COR-L47 (cell line): ENCODE data around the gene APOE.
A peak's percentile ranks its signal among the peaks of the same experiment; 100 is the strongest.
"Not testable (repeated sequence)": the region's sequence is repeated elsewhere in the genome, so short reads cannot be mapped to it uniquely, and the experiment has no call there.

Source experiments
- DNase-seq: peaks from one replicate; lab custom pipeline; 2025; lab: John Stamatoyannopoulos, UW

Gene APOE

DNA sequence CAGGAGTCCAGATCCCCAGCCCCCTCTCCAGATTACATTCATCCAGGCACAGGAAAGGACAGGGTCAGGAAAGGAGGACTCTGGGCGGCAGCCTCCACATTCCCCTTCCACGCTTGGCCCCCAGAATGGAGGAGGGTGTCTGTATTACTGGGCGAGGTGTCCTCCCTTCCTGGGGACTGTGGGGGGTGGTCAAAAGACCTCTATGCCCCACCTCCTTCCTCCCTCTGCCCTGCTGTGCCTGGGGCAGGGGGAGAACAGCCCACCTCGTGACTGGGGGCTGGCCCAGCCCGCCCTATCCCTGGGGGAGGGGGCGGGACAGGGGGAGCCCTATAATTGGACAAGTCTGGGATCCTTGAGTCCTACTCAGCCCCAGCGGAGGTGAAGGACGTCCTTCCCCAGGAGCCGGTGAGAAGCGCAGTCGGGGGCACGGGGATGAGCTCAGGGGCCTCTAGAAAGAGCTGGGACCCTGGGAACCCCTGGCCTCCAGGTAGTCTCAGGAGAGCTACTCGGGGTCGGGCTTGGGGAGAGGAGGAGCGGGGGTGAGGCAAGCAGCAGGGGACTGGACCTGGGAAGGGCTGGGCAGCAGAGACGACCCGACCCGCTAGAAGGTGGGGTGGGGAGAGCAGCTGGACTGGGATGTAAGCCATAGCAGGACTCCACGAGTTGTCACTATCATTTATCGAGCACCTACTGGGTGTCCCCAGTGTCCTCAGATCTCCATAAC lies at the start of gene APOE:
Gene APOE (plus strand): TSS at position 360 of the 724 bp plus-strand sequence. CDS start 829 bp downstream, outside the sequence.
- DNase-seq = no peak

DNA sequence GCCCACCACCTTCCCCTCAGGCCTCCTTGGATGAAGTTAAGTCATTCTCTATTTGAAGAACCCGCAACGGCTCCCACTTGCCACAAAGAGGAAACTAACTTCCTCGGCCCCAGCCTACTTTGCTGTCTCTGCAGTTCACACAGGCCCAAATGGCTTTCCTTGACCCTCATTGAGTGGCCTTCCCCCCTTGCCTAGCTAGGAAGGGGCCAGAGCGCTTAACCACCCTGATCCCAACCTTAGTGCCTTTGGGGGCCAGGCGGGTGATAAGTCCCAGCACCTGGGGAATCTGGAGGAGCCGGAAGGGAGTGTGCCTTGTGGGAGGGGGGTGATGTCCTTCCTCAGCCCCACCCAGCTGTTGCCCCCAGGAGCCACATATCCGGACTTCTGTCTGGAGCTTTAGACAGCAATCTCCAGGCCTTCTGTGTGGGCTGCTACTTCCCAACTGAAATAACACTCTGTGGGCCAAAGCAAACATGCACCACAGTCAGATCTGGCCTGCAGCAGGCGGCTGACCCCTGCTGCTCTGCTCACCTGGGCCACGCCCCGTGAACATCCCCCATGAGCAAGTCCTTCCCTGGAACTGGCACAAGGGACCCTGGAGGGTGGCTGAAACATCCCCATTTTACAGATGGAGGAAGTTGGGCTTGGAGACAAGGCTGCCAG lies 49.0 kb upstream of the APOE start:
- DNase-seq = peak; percentile 26

- no peak for DNase-seq
These were observed 47.8 kb upstream of the APOE start for GRCh38 chr19:44857837-44858236.

DNA sequence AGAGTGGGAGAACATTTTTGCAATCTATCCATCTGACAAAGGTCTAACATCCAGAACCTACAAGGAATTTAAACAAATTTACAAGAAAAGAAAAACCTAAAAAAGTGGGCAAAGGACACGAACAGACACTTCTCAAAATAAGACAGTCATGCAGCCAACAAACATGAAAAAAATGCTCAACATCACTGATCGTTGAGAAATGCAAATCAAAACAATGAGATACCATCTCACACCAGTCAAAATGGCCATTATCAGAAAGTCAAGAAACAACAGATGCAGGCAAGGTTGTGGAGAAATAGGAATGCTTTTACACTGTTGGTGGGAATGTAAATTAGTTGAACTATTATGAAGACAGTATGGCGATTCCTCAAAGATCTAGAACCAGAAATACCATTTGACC lies 44.0 kb upstream of the APOE start:
- not testable (repeated sequence) for DNase-seq

DNA sequence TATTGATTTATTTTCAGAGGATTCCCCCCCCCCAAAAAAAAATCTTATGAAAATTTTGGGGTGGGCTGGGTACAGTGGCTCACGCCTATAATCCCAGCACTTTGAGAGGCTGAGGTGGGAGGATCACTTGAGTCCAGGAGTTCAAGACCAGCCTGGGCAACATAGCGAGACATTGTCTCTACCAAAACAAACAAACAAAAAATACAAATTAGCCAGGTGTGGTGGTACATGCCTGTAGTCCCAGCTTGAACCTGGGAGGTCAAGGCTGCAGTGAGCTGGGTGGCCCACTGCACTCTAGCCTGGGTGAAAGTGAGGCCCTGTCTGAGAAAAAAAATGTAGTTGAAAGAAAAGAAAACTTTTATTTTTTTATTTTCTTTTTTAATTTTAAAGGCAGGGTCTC lies 41.6 kb upstream of the APOE start:
- no peak for DNase-seq

DNA sequence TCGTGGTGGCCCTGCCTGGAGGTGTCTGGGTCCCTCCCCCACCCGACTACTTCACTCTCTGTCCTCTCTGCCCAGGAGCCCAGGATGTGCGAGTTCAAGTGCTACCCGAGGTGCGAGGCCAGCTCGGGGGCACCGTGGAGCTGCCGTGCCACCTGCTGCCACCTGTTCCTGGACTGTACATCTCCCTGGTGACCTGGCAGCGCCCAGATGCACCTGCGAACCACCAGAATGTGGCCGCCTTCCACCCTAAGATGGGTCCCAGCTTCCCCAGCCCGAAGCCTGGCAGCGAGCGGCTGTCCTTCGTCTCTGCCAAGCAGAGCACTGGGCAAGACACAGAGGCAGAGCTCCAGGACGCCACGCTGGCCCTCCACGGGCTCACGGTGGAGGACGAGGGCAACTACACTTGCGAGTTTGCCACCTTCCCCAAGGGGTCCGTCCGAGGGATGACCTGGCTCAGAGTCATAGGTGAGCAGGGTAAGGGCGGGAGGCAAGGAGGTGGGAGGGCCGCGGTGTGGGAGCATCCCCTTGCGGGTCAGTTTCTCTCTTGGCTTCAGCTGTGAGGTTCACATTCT lies 40.3 kb upstream of the APOE start:
- DNase-seq = no peak

GRCh38 chr19:44866664-44867063 lies 38.9 kb upstream of the APOE start:
- no peak for DNase-seq

DNA sequence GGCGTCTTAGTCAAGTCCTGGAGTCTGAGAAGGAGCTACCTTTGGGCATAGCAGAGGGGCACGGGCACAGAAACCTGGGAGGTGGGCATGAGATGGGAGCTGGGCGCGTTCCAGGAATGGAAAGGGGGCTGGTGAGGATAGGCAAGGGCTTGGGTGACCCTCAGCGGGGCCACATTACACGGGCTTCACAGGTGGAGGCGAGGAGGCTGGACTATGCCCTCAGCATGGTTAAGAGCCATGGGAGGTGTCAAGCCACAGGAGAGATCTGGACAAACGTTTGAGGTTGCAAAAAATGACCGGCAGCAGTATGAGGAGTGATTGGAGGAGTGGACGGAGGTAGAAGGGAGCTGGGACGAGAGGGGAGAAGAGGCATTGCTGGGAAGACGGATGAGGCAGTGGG lies 38.0 kb upstream of the APOE start:
- no peak for DNase-seq

DNA sequence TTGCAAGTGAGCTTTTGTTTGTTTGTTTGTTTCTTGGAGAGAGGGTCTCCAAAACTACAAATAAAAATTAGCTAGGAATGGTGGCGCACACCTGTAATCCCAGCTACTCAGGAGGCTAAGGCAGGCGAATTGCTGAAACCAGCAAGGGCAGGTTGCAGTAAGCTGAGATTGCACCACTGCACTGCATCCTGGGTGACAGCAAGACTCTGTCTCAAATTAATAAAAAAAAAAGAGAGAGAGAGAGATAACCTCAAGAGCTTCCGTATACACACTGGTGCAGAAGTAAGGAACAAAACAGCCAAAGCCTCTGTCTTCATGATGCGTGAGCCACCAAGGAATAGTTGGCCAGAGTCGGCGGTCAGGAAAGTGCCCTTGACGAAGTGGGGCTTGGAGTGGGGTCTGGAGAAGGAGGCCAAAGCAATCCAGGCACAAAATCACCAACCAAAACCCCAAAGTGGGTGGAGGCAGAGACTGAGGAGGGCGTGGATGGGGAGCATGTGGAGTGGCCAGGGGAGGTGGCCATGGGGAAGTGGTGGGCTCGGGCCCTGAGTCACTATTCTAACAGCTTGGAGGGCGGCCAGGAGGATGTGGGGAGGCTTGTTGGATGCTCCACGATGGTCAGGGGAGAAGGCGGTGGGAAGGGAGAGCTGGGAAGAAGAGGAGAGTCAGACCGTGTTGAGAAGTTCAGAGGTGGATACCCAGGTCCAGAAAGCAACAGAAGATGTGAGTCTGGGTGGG lies 35.7 kb upstream of the APOE start:
- DNase-seq = no peak

DNA sequence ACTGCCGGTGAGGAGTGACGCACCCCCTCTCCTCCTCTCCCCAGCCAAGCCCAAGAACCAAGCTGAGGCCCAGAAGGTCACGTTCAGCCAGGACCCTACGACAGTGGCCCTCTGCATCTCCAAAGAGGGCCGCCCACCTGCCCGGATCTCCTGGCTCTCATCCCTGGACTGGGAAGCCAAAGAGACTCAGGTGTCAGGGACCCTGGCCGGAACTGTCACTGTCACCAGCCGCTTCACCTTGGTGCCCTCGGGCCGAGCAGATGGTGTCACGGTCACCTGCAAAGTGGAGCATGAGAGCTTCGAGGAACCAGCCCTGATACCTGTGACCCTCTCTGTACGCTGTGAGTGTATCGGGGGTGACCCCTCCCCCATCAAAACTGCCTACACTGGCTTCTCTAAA lies 33.8 kb upstream of the APOE start:
- no peak for DNase-seq

- no peak for DNase-seq
These were observed 32.9 kb upstream of the APOE start for GRCh38 chr19:44872661-44873060.

- DNase-seq = no peak
These were observed 31.3 kb upstream of the APOE start for GRCh38 chr19:44874317-44874716.

DNA sequence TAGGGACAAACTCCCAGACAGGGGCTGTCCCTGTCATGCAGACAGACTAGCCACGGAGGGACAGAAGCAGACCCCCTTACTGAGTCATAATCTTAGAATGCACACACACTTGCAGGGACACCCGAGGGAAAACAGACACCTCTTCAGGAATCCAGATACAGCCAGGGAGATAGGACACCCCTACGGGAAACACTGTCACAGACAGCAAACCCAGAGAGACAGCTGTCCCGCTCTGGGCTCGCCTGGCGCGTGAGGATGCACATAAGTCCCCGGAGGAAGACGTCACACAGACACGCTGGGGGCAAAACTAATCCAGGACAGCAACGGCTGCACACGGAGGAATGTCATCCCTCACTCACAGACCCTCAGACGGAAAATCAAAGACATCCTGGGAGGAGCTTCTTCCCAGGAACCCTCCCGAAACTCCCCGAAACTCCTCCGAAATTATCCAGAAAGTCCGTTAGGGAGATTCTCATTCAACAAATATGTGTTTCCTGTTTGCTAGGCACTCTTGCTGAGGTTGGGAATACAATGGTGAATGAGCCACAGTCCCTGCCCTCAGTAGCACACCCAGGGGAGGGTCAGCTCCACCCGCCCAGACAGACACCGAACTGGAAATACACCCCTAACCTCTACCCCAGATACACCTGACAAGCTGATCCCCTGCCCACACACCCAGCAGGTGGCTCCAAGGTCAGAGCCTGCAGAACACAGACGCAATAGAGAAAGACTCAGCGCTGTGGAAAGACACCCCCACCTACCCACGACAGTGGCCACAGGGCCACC lies 29.7 kb upstream of the APOE start:
- DNase-seq = no peak

GRCh38 chr19:44876930-44877535 lies 28.6 kb upstream of the APOE start:
- DNase-seq = no peak

- no peak for DNase-seq
These were observed 27.3 kb upstream of the APOE start for GRCh38 chr19:44878120-44878865.

DNA sequence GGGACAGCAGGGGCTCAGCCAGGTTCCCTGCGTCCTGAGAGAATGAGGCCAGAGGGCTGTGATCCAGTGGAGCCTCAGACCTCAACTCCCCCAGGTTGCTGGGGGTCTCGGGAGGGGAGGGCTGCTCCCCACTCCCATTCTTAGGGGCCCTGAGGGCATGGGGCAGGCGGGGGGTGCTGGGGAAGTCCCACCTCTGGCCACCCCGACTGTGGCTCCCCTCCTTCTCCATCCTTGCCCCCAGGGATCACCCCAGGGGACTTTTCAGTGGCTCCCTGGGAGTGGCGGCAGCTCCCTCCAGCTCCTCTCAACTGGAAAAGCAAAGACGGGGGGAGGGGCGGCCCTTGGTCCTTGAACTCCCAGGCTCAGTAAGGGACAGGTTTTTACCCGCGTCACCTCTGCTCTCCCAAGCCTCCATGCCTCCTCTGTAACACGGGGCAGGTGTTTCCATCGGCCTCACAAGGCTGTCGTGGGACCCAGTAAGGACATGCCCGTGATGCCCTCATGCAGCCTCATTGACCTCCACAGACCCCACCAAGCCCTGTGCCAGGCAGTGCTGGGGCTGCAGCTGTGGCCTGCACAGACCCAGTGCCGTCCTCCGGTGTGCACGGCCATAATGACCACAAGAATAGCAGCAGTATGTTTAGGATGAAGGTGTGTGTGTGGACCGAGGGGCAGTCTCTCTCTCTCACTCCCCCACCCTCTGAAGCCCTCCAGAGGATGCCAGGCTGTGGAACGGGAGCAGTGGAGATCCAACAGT lies 26.1 kb upstream of the APOE start:
- no peak for DNase-seq

GRCh38 chr19:44882063-44882462 lies 23.5 kb upstream of the APOE start:
- DNase-seq = no peak

- not testable (repeated sequence) for DNase-seq
These were observed 22.8 kb upstream of the APOE start for GRCh38 chr19:44882619-44883397.

GRCh38 chr19:44883922-44884321 lies 21.7 kb upstream of the APOE start:
- DNase-seq = no peak
